Psoas muscle (tissue), 8 donors: ENCODE results near the gene LIN7C. TPM values are rescaled to one million over a fixed set of nuclear protein-coding genes. Genes with fewer than 3 reads are reported as not detected.
A peak's percentile ranks its signal among the peaks of the same experiment; 100 is the strongest.

Experiments
- ATAC-seq, 4 donors: fragments of 200-7000 bp; cut with Tn5 transposase; one replicate each; pipeline ENCODE4 v1.9.1; 2020; ENCODE audit warnings: moderate library complexity in 3 of 4, mild to moderate bottlenecking in 2 of 4
- DNase-seq, 2 donors: peaks; one replicate each; pipeline ENCODE4 v3.0.0-alpha.2; 2020
- H3K27ac ChIP-seq: fragments of 200-600 bp; one replicate; pipeline ENCODE4 v1.8.0; 2022
- H3K27me3 ChIP-seq, 3 donors: fragments of 200-600 bp in 1 of 3; one replicate each; pipeline versions ENCODE4 v1.6.1 to v1.8.0; 2013 to 2022; ENCODE audit warnings: low read length in 2 of 3, mild to moderate bottlenecking in 2 of 3, moderate library complexity in 1 of 3; ENCODE audit not compliant: insufficient read depth in 3 of 3
- H3K36me3 ChIP-seq, 2 donors: fragments of 200-600 bp in 1 of 2; one replicate each; pipeline versions ENCODE4 v1.6.1 to v1.8.0; 2013 to 2022; ENCODE audit warnings: low read depth in 1 of 2, mild to moderate bottlenecking in 1 of 2, moderate library complexity in 1 of 2; ENCODE audit not compliant: insufficient read depth in 1 of 2
- H3K4me1 ChIP-seq: fragments of 200-600 bp; one replicate; pipeline ENCODE4 v1.8.0; 2022
- H3K4me3 ChIP-seq: fragments of 200-600 bp; one replicate; pipeline ENCODE4 v1.8.0; 2022; ENCODE audit warnings: mild to moderate bottlenecking
- H3K9me3 ChIP-seq: fragments of 200-600 bp; one replicate; pipeline ENCODE4 v1.8.0; 2022
- WGBS, 3 donors: extraction: QIAGEN DNeasy Blood & Tissue Kit; methylation state at CpG; one replicate each; pipeline versions ENCODE4 v1.1.6 to v1.1.7; 2013; 5-methylcytosine and 5-hydroxymethylcytosine counted together
- intact Hi-C, 2 donors: fragments of 100-400 bp; cut with DNase I; formaldehyde crosslinking; loops; one replicate each; pipeline versions ENCODE4 v1.11.0 to v1.14.2; 2022
- polyA plus RNA-seq, 3 donors: library from polyadenylated mRNA; stranded (reverse); fragments of 200-250 nt; gene quantifications; one replicate each; pipeline ENCODE4 v1.2.3, GENCODE V29; 2013
- total RNA-seq, 4 donors: library from RNA; stranded (reverse); fragmentation: NEBNext Ultra II Directional in 2 of 4; extraction: Animal tissue kit (Norgen Biotek cat#: 25700) in 2 of 4; gene quantifications; one replicate each; pipeline versions ENCODE4 v1.2.1 to v1.2.4, GENCODE V29; 2021 to 2023
- TF ChIP-seq, protein P1 (sequence below): fragments of 200-600 bp; IDR thresholded peaks from one replicate; pipeline ENCODE4 v1.8.0; 2022; ENCODE audit warnings: antibody characterized with exemption
- donor health status: healthy with polysubstance abuse.
- donor health status: DM: no; HTN: no; CAD: no; lungs with moderate emphysema.
- donor health status: Bipolar disorder and iron deficiency.
- donor health status: healthy.
- donor health status: DM: yes; HTN: yes; CAD: no.
- donor health status: DM: no; HTN: no; CAD: no.
- donor health status: DM: no; HTN: no; CAD: no.
- donor health status: DM: yes; HTN: yes; CAD: no.

The LIN7C gene
- total and polyA plus RNA-seq, 7 donors, result 4.2 to 18.9 (median 13.1) TPM

DNA sequence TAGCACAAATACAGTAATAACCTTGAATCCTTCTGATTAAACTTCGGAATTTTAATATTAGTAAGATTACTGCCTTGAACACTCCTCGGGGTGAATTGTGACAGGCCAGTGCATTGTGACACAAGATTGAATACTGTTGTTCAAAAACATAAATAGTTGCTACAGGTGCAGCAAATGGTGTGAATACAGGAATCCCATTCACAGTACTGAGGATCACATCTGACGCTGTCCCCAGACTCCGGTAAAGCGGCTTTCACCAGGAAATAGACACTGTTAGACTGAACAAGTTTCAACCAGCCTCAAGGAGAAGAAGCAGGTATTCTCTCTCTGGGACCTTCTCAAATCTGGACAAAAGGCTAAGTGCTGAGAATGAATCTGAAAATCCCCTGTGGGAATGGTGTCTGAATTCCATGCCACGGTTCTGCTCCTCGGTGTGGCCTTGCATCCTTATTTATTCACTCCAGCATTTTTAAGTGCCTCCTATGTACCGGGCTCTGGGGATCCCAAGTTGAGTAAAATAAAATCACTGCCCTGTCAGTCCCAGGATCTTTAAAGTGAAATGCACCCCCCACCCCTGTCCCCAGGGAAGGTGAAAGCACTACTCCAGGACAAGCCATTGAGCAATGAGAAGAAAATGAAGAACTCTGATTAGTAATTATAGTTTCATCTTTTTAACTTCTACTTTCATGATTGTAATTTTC lies 37.4 kb downstream of the LIN7C start:
- TF ChIP-seq, protein P1, sequence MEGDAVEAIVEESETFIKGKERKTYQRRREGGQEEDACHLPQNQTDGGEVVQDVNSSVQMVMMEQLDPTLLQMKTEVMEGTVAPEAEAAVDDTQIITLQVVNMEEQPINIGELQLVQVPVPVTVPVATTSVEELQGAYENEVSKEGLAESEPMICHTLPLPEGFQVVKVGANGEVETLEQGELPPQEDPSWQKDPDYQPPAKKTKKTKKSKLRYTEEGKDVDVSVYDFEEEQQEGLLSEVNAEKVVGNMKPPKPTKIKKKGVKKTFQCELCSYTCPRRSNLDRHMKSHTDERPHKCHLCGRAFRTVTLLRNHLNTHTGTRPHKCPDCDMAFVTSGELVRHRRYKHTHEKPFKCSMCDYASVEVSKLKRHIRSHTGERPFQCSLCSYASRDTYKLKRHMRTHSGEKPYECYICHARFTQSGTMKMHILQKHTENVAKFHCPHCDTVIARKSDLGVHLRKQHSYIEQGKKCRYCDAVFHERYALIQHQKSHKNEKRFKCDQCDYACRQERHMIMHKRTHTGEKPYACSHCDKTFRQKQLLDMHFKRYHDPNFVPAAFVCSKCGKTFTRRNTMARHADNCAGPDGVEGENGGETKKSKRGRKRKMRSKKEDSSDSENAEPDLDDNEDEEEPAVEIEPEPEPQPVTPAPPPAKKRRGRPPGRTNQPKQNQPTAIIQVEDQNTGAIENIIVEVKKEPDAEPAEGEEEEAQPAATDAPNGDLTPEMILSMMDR, result no peak
- DNase-seq (no peak), ATAC-seq (no peak)
- H3K4me3 ChIP-seq, result peak overlapping the region; percentile 15
- H3K27me3 ChIP-seq, result no peaks in the 10 kb centered on the region
- H3K27ac ChIP-seq, result no peak overlapping the region
- no peaks in the 10 kb centered on the region for H3K36me3 ChIP-seq
- H3K9me3 ChIP-seq, result no peaks in the 10 kb centered on the region
- H3K4me1 ChIP-seq, result peaks cover 47% of the 10 kb centered on the region
- intact Hi-C loops, result loop anchor here (2.0 to 5.0 kb wide), 2 partner anchors 42 to 44 kb away; no protein-coding TSS in a partner anchor
- WGBS, 3 donors, result 71 to 81% (median 72%) methylated on average over 8 of the region's 8 CpGs

DNA sequence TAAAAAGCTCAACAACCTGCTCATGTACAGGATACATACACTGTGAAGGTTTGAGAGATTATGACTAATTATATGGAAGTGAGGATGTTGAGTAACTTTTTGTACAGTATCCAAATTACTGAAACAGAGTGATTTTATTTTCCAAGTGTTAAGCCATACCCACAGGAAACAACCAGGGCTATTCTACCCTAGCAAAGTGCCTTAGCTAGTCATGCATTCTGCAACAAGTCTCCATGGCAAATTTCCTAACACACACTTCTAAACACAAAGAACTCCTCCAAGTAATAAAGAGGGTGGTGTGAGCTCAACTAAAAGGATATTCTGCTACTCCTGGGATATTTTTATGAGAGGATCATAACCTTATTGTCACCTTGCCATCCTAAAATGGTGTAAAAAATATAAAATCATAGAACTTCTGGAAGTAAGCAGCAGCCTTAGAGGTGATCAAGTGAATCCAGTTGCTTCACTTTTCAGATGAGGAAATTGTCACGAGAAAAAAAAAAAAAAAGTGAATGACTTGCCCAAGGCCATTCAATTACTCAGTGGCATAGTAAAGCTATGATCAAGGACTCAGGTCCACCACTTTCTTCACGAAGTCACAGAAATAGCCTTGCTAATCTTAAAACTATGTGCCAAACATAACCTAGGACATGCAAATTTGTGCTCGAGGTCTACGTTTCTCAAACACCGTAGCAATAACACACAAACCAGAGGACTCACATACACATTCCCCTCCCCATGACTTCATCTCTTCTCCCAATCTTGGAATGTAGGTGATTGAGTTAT lies 38.2 kb downstream of the LIN7C start:
- ATAC-seq (peak in 3 of 4 donors; percentile 31 to 67 (median 35)), DNase-seq (no peak)
- intact Hi-C loops, result loop anchor here (2.0 to 5.0 kb wide), 2 partner anchors 41 to 44 kb away; no protein-coding TSS in a partner anchor
- Histone ChIP-seq H3K9me3 (no peaks in the 10 kb centered on the region), H3K27me3 (no peaks in the 10 kb centered on the region), H3K27ac (no peak overlapping the region), H3K36me3 (no peaks in the 10 kb centered on the region), H3K4me1 (peaks cover 50% of the 10 kb centered on the region), H3K4me3 (peak overlapping the region; percentile 15)
- TF ChIP-seq, protein P1, result no peak
- WGBS, 3 donors, result 54 to 68% (median 56%) methylated on average over 5 of the region's 5 CpGs

DNA sequence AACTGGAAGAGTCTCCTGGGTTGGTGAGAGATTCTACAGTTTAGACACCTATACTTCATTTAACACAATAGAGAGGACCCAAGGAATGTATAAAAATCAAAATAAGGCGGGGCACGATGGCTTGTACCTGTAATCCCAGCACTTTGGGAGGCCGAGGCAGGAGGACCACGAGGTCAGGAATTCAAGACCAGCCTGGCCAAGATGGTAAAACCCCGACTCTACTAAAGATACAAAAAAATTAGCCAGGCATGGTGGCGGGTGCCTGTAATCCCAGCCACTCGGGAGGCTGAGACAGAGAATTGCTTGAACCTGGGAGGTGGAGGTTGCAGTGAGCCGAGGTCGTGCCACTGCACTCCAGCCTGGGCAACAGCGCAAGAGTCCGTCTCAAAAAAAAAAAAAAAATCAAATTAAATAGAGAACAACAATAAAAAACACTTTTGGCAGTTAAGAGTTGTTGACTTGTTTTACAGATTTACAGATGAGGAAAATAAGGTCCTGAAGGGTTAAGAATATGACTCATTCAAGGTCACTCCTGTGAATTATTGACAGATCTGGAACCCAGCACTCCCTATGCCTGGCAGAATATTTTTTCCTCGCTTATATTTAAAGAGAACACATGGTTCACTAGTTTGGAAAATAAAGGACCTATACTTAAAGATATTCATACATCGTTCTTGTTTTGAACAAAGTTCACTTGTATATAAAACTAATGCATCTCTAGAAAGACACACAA lies 39.2 kb downstream of the LIN7C start:
- H3K27ac ChIP-seq, result no peak overlapping the region
- ATAC-seq (no peak), DNase-seq (no peak)
- no peaks in the 10 kb centered on the region for H3K27me3 ChIP-seq
- no peak overlapping the region for H3K4me3 ChIP-seq
- H3K36me3 ChIP-seq, result no peaks in the 10 kb centered on the region
- intact Hi-C loops, result loop anchor here in 1 of 2 donors (5.0 kb wide), 1 partner anchor 40 kb away; no protein-coding TSS in a partner anchor
- H3K9me3 ChIP-seq, result no peaks in the 10 kb centered on the region
- peaks cover 50% of the 10 kb centered on the region for H3K4me1 ChIP-seq
- 93 to 96% (median 95%) methylated on average over 13 of the region's 13 CpGs for WGBS, 3 donors
- TF ChIP-seq, protein P1, result no peak

DNA sequence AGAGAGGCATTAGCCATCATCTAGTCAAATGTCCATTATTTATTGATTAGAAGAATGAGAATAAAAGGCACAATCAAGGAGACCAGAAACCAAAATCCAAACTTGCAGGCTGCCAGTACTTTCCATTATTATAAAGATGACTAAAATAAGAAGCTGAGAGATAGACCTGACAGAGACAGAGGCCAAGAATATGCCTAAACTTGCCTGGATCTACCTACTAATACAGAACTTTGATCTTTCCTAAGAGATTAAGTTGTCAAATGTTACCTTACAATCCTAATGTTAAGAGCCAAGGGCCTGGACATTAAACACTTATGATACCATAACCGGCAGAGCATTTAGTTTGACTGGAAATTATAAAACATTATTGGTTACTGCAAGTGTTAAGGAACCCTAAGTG lies 40.2 kb downstream of the LIN7C start:
- Histone ChIP-seq H3K4me3 (no peak overlapping the region), H3K9me3 (no peaks in the 10 kb centered on the region), H3K27me3 (no peaks in the 10 kb centered on the region), H3K4me1 (peaks cover 49% of the 10 kb centered on the region), H3K36me3 (no peaks in the 10 kb centered on the region), H3K27ac (no peak overlapping the region)
- ATAC-seq (no peak), DNase-seq (no peak)
- WGBS, 3 donors, result 76 to 97% (median 85%) methylated on average over 1 of the region's 1 CpG
- TF ChIP-seq, protein P1, result no peak
- intact Hi-C loops, result loop anchor here in 1 of 2 donors (5.0 kb wide), 1 partner anchor 39 kb away; no protein-coding TSS in a partner anchor
